IgD-negative memory B cell (primary cell): ENCODE measurements around the gene STX4. TPM values are rescaled to one million over a fixed set of nuclear protein-coding genes. Genes with fewer than 3 reads are reported as not detected.
A peak's percentile ranks its signal among the peaks of the same experiment; 100 is the strongest.

Source experiments
- H3K27ac Mint-ChIP-seq, 3 donors: one replicate each; pipeline ENCODE4 v1.8.0; 2020 to 2022; ENCODE audit warnings: mild to moderate bottlenecking in 3 of 3, mixed read lengths in 3 of 3, moderate library complexity in 1 of 3
- H3K27me3 Mint-ChIP-seq: one replicate; pipeline ENCODE4 v1.8.0; 2021; ENCODE audit warnings: mixed read lengths
- H3K36me3 Mint-ChIP-seq: one replicate; pipeline ENCODE4 v1.8.0; 2020; ENCODE audit warnings: mild to moderate bottlenecking, mixed read lengths
- H3K4me1 Mint-ChIP-seq, 3 donors: one replicate each; pipeline ENCODE4 v1.8.0; 2020 to 2022; ENCODE audit warnings: mixed read lengths in 3 of 3, mild to moderate bottlenecking in 1 of 3
- H3K4me3 Mint-ChIP-seq, 4 donors: one replicate each; pipeline ENCODE4 v1.8.0; 2020 to 2022; ENCODE audit warnings: mild to moderate bottlenecking in 4 of 4, mixed read lengths in 4 of 4, moderate library complexity in 3 of 4
- H3K9me3 Mint-ChIP-seq, 3 donors: one replicate each; pipeline ENCODE4 v1.8.0; 2020 to 2021; ENCODE audit warnings: mixed read lengths in 3 of 3, mild to moderate bottlenecking in 1 of 3
- polyA plus RNA-seq: library from polyadenylated mRNA; unstranded; fragments of 300-500 nt; fragmentation: Illumina TruSeq; gene quantifications from one replicate; pipeline ENCODE4 v1.2.3, GENCODE V29; 2021

The STX4 gene
- polyA plus RNA-seq, 1 donor from 2014 or later, result 30.3 TPM

DNA sequence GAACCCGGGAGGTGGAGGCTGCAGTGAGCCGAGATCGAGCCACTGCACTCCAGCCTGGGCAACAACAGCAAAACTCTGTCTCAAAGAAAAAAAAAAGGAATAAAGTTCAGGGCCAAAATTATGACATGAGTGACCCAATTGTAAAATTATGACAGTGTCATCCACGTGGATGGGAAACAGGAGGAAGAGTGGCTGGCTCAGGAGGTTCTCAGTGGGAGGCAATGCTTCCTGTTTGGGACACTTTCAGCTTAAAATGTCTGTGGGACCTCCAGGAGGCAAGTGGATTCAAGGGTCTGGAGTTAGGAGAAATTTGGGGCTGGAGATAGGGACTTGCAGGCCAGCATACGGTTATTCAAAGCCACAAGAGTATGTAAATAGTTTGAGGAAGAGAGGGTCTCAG lies 8.0 kb upstream of the STX4 start:
- Mint-ChIP-seq H3K4me1 (no peaks in the 10 kb centered on the region), H3K4me3 (no peak overlapping the region), H3K9me3 (no peaks in the 10 kb centered on the region), H3K36me3 (no peaks in the 10 kb centered on the region), H3K27ac (no peak overlapping the region), H3K27me3 (no peaks in the 10 kb centered on the region)

DNA sequence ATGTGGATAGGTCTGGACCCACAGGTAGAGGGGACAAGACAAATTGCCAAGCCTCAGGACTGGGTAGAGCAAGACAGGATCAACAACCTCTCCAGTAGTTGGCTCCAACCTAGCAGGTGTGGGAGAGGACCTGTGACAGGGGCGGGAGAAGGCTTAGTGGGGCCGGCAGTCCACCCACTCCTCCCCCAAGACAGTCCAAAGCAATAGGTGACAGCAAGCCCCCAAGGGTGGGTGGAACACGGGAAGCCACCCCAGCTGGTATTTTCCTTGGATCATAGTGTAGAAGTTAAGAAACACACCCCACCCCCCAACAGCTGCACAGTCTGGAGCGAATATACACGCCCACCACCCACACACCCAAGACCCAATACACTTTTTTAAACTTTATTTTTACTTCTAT lies 4.1 kb upstream of the STX4 start:
- Mint-ChIP-seq H3K27me3 (no peaks in the 10 kb centered on the region), H3K9me3 (no peaks in the 10 kb centered on the region), H3K27ac (no peak overlapping the region), H3K4me1 (peaks cover 4 to 13% (median 8%) of the 10 kb centered on the region in 3 donors), H3K36me3 (peaks cover 4% of the 10 kb centered on the region), H3K4me3 (no peak overlapping the region)

DNA sequence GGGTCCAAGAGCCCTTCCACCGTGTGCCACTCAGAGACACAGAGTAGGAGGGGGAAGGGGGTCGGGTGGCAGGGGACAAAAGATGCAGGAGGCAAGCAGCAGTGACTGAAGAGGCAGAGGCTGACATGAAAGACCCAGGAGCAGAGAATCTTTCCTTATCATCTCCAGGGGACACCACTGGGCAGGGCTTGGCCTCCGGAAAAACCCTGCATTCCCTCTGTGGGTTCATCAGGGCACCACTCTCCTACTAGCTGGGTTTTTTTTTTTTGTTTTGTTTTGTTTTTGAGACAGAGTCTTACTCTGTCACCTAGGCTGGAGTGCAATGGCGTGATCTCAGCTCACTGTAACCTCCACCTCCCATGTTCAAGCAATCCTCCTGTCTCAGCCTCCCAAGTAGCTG lies 2.1 kb upstream of the STX4 start:
- Mint-ChIP-seq H3K4me1 (peaks cover 7 to 13% (median 10%) of the 10 kb centered on the region in 3 donors), H3K4me3 (peak overlapping the region in 2 of 4 donors; percentile 28 to 88), H3K36me3 (peaks cover 6% of the 10 kb centered on the region), H3K27ac (peak overlapping the region in 2 of 3 donors; percentile 90 to 99), H3K27me3 (no peaks in the 10 kb centered on the region), H3K9me3 (no peaks in the 10 kb centered on the region)

DNA sequence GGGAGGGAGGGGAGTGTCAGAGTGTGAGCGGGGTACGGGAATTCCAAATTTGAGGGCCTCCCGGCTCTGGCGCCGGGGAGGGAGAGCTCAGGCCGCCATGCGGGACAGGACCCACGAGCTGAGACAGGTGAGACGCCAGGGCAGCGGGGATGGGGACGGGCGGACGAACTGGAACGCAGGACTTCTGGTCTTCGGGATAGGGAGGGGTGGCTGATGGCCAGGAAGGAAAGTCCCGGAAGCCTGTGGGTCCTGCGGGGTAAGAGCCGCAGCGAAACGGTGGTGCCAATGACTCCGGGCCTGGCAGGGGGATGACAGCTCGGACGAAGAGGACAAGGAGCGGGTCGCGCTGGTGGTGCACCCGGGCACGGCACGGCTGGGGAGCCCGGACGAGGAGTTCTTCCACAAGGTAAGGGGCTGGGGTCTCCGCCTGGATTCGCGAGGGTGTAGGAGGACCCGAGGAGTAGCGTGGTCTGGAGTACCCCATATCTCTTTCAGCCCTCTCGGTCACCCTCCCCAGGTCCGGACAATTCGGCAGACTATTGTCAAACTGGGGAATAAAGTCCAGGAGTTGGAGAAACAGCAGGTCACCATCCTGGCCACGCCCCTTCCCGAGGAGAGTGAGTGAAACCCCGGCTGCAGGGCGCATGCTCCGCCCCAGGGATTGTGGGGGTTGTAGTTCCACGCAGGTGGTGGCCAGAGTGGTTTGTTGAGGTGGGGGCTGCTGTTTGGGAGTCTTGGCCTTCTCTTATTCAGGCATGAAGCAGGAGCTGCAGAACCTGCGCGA lies 543 bp downstream of the STX4 start:
- peak overlapping the region; percentile 90 to 99 (median 99) for H3K27ac Mint-ChIP-seq
- H3K27me3 Mint-ChIP-seq, result no peaks in the 10 kb centered on the region
- peaks cover 8% of the 10 kb centered on the region for H3K36me3 Mint-ChIP-seq
- H3K9me3 Mint-ChIP-seq, result no peaks in the 10 kb centered on the region
- peak overlapping the region; percentile 88 to 100 (median 96) for H3K4me3 Mint-ChIP-seq
- H3K4me1 Mint-ChIP-seq, result peaks cover 10 to 15% (median 10%) of the 10 kb centered on the region in 3 donors

DNA sequence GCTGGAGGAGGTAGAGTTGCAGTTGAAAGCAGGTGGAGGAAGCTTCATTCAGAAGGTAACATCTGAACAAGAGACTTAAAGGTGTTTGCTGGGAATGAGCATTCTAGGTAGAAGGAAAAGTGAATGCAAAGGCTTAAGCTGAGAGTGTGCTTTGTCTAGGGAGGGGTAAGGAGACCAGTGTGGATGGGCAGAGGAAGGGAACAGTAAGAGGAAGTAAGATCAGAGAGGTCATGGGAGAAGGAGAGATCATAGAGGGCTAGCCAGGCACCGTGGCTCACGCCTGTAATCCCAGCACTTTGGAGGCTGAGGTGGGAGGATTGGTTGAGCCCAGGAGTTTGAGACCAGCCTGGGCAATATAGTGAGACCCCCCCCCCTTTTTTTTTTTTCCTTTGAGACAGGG lies 3.3 kb downstream of the STX4 start:
- Mint-ChIP-seq H3K27ac (peak overlapping the region in 1 of 3 donors; percentile 43), H3K9me3 (no peaks in the 10 kb centered on the region), H3K36me3 (peaks cover 8% of the 10 kb centered on the region), H3K4me1 (peaks cover 10 to 15% (median 10%) of the 10 kb centered on the region in 3 donors), H3K27me3 (no peaks in the 10 kb centered on the region), H3K4me3 (peak overlapping the region in 1 of 4 donors; percentile 29)

DNA sequence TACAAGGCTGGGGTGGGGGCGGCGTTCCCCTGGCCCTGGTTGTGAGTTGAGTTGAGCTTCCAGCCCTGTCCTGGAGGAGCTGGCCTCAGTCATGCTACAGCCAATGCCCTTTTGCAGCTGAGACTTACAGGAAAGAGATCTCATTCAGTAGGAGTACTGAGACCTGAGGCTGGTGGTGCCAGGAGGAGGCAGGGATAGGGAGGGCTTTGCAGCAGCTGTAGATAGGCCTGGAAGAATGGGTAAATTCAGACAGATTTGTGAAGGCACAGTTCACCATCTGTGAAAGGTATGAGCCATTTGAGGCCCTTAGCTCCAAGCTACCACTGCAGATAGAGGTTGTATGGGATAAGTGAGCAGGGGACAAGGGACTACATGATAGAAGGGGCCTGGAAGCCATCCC lies 5.6 kb downstream of the STX4 start:
- peak overlapping the region in 1 of 3 donors; percentile 60 for H3K27ac Mint-ChIP-seq
- peaks cover 6% of the 10 kb centered on the region for H3K36me3 Mint-ChIP-seq
- no peaks in the 10 kb centered on the region for H3K27me3 Mint-ChIP-seq
- no peak overlapping the region for H3K4me3 Mint-ChIP-seq
- H3K4me1 Mint-ChIP-seq, result peaks cover 4 to 8% (median 6%) of the 10 kb centered on the region in 3 donors
- H3K9me3 Mint-ChIP-seq, result no peaks in the 10 kb centered on the region

DNA sequence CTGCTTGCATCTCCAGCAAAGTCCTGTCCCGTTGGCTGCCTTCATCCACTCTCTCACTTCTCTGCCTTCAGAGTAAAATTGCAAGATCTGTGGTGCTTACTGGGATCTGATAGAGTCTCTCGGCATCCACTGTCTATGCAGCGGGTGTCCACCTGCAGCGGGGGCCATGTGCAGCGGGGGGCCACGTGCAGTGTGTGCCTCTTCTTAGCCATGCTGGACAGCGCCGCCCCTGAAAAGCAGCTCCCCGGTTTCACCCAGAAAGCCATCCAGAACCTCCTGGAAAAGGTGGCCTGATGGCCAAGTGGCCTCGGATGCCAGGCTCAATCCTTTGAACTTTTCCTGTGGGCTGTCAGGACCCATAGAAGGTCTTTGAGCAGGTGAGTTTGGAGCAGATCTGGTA lies 9.5 kb downstream of the STX4 start:
- no peaks in the 10 kb centered on the region for H3K27me3 Mint-ChIP-seq
- H3K4me1 Mint-ChIP-seq, result peaks cover 0 to 4% (median 2%) of the 10 kb centered on the region in 3 donors
- no peaks in the 10 kb centered on the region for H3K36me3 Mint-ChIP-seq
- H3K4me3 Mint-ChIP-seq, result no peak overlapping the region
- no peaks in the 10 kb centered on the region for H3K9me3 Mint-ChIP-seq
- H3K27ac Mint-ChIP-seq, result no peak overlapping the region

DNA sequence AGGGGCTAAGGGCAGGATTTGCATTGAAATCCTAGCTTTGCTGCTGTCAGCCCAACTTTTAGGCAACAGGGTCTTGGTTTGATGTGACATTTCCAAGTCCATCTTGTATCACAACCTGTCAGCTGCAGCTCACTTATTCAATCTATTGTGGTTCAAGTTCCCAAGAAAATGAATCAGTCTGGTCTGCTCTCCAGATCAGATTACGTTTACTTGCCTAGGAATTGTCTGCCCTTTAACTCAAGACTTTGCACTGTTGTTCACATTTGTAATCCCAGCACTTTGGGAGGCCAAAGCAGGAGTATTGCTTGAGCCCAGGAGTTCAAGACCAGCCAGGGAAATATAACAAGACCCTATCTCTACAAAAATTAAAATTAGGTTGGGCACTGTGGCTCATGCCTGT lies 10.0 kb downstream of the STX4 start:
- Mint-ChIP-seq H3K9me3 (no peaks in the 10 kb centered on the region), H3K27ac (no peak overlapping the region), H3K4me3 (no peak overlapping the region), H3K4me1 (peaks cover 0 to 4% (median 2%) of the 10 kb centered on the region in 3 donors), H3K36me3 (no peaks in the 10 kb centered on the region), H3K27me3 (no peaks in the 10 kb centered on the region)

DNA sequence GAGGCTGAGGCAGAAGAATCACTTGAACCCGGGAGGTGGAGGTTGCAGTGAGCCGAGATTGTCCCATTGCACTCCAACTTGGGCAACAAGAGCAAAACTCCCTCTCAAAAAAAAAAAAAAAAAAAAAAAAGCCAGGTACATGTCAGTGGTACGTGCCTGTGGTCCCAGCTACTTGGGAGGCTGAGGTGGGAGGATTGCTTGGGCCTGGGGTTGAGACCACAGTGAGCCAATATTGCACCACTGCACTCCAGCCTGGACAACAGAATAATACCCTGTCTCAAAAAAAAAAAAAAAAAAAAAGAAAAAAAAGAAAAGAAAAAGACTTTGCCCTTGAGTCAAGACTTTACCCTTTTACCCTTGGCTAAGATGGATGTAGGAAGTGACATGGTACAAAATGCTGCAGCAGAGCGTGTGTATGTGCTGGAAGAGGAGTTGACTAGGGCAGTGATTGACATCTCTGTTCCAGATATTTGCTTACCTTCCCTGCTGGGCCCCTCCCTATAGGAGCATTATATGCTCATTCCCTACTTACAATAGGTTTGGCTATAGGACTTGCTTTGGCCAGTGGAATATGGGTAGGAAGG lies 10.6 kb downstream of the STX4 start:
- Mint-ChIP-seq H3K4me3 (no peak overlapping the region), H3K36me3 (no peaks in the 10 kb centered on the region)

DNA sequence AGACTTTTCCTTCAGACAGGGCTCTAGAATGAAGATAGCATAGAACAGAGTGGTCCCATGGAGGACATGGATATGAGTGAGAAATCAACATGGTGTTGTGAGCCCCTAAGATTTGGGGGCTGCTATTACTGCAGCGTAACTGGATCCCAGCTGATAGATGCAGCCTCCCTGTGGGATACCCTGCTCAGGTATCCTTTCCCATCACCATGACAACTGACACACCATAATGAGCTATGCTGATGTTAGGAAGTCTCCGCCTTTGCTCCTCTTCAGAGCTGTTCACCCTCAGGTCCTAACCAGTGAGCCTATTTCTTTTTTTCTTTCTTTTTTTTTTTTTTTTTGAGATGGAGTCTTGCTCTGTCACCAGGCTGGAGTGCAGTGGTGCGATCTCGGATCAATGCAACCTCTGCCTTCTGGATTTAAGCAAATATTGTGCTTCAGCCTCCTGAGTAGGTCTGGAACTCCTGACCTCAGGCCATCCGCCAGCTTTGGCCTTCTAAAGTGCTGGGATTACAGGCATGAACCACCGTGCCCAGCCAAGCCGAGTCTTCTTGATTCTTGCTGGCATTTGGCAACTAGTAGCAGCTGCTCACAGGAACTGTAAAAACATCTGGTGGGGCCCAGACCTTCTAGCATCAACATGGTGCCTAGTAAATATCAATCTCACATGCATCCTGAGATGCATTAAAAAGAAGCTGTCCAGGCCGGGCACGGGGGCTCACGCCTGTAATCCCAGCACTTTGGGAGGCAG lies 17.1 kb downstream of the STX4 start:
- Mint-ChIP-seq H3K27me3 (no peaks in the 10 kb centered on the region), H3K9me3 (no peaks in the 10 kb centered on the region), H3K27ac (peak overlapping the region in 1 of 3 donors; percentile 67), H3K36me3 (no peaks in the 10 kb centered on the region), H3K4me3 (no peak overlapping the region), H3K4me1 (peaks cover 0 to 6% (median 5%) of the 10 kb centered on the region in 3 donors)

More for the DNA sequence above, 10.6 kb downstream of the STX4 start:
- Mint-ChIP-seq H3K27me3 (no peaks in the 10 kb centered on the region), H3K27ac (no peak overlapping the region), H3K4me1 (peaks cover 0 to 4% (median 2%) of the 10 kb centered on the region in 3 donors), H3K9me3 (no peaks in the 10 kb centered on the region)

DNA sequence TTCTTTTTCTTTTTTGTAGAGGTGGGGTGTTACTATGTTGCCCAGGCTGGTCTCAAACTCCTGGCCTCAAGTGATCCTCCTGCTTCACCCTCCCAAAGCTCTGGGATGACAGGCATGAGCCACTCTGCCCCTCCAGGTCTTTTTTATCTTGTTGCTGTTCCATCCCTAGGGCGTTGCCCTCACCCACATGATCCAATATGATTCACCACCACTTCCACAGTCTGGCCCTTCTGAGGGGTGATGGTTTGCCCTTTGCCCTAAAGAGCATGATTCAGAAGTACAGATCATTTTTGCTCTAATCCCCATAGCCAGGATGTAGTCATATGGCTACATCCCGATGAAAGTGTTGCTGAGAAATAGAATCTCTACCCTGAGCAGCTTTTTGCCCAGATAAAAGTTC lies 18.8 kb downstream of the STX4 start:
- Mint-ChIP-seq H3K36me3 (no peaks in the 10 kb centered on the region), H3K27ac (no peak overlapping the region), H3K4me3 (no peak overlapping the region), H3K9me3 (no peaks in the 10 kb centered on the region), H3K27me3 (no peaks in the 10 kb centered on the region), H3K4me1 (peaks cover 0 to 4% (median 3%) of the 10 kb centered on the region in 3 donors)

DNA sequence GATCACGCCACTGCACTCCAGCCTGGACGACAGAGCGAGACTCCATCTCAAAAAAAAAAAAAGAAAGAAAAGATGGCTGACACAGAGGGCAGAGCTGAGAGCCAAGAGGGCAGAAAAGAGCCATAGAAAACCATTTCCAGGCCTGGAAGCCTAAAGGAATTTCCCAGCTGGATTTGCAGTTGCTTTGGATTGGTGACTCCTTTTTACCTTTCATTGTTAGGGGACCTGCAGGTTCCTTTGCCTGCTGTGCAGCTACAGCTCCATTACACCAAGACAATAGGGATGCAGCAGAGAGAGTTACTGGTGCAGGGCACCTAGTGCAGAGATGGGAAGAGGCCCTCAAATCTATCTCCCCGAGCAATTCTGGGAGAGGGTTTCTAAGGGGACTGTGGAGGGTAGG lies 22.3 kb downstream of the STX4 start:
- no peaks in the 10 kb centered on the region for H3K27me3 Mint-ChIP-seq
- no peaks in the 10 kb centered on the region for H3K9me3 Mint-ChIP-seq
- peaks cover 2% of the 10 kb centered on the region for H3K36me3 Mint-ChIP-seq
- H3K27ac Mint-ChIP-seq, result no peak overlapping the region
- peaks cover 0 to 2% (median 0%) of the 10 kb centered on the region in 3 donors for H3K4me1 Mint-ChIP-seq
- H3K4me3 Mint-ChIP-seq, result no peak overlapping the region

DNA sequence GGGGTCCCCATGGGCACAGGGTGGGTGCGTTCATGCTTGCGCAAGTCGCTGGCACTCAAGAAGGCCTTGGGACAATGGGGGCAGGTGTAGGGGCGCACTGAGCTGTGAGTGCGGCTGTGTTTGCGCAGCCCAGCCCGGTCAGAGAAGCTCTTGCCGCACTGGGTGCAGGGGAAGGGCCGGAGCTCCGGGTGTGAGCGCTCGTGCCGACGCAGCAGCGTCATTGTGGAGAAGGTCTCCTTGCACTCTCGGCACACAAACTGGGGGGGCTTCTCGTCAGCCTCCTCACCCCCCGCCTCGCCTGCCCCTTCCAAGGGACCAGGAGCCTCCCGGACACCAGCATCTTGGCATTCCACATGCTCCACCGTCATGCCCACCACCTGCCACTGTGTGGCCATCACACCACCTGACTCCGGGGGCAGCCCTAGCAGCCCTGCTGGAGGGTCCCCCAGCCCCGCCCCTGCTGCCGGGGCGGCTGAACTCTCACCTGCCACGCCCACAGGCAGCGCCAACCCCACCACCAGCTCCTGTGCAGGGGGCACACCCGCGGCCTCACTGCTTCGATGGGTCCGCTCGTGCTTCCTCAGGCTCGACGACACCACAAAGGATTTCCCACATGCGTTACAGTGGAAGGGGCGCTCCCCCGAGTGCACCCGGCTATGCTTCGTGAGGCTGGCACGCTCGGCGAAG lies 27.9 kb downstream of the STX4 start:
- Mint-ChIP-seq H3K4me3 (no peak overlapping the region), H3K36me3 (peaks cover 12% of the 10 kb centered on the region), H3K4me1 (peaks cover 0 to 4% (median 0%) of the 10 kb centered on the region in 3 donors), H3K9me3 (no peaks in the 10 kb centered on the region), H3K27ac (no peak overlapping the region), H3K27me3 (no peaks in the 10 kb centered on the region)

DNA sequence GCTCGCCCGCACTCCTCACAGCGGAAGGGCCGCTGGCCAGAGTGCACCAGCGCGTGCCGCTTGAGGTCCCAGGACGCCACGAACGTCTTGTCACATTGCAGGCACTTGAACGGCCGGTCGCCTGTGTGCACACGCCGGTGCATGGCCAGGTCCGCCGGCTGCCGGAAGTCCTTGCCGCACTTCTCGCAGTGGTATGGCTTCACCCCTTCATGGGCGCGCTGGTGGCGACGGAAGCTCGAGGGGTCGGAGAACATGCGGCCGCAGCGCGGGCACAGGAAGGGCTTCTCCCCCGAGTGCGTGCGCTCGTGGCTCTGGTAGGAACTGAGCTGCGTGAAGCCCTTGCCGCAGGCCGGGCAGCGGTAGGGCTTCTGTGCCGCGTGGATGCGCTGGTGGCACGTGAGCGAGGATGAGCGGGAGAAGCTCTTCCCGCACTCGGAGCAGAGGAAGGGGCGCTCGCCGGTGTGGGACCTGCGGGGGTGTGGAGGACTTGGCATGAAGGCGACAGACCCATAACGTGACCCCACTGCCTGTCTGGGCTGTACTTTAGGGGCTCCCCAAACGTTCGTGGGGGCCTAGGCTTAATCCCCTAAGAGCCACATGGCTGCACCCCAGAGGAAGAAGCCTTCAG lies 28.6 kb downstream of the STX4 start:
- Mint-ChIP-seq H3K36me3 (peaks cover 12% of the 10 kb centered on the region), H3K27me3 (no peaks in the 10 kb centered on the region), H3K27ac (no peak overlapping the region), H3K9me3 (no peaks in the 10 kb centered on the region), H3K4me3 (no peak overlapping the region), H3K4me1 (peaks cover 0 to 5% (median 0%) of the 10 kb centered on the region in 3 donors)
